Heart left ventricle (tissue), 16 donors: ENCODE data around the gene CALCOCO1. TPM values are rescaled to one million over a fixed set of nuclear protein-coding genes. Genes with fewer than 3 reads are reported as not detected.
"Not testable (repeated sequence)": the region's sequence is repeated elsewhere in the genome, so short reads cannot be mapped to it uniquely, and the experiment has no call there.

Source experiments
- ATAC-seq, 4 donors: fragments of 200-7000 bp; cut with Tn5 transposase; one replicate each; pipeline ENCODE4 v1.9.1; 2020 to 2022; ENCODE audit warnings: moderate library complexity in 4 of 4, mild to moderate bottlenecking in 3 of 4, moderate number of reproducible peaks in 1 of 4
- DNase-seq, 5 donors: peaks; one replicate each; pipeline ENCODE4 v3.0.0-alpha.2; 2020
- H3K27ac ChIP-seq, 12 donors: fragments of 200-600 bp; sonication (generic) in 4 of 12; one replicate each; pipeline versions ENCODE4 v1.5.0 to v1.8.0; 2016 to 2022; ENCODE audit warnings: mild to moderate bottlenecking in 2 of 12
- H3K27me3 ChIP-seq, 9 donors: fragments of 200-600 bp; sonication (generic) in 2 of 9; one replicate each; pipeline versions ENCODE4 v1.5.1 to v1.8.0; 2016 to 2022; ENCODE audit warnings: mild to moderate bottlenecking in 3 of 9
- H3K36me3 ChIP-seq, 9 donors: fragments of 200-600 bp; sonication (generic) in 2 of 9; one replicate each; pipeline versions ENCODE4 v1.5.0 to v1.8.0; 2018 to 2022; ENCODE audit warnings: mild to moderate bottlenecking in 2 of 9
- H3K4me1 ChIP-seq, 12 donors: fragments of 200-600 bp; sonication (generic) in 4 of 12; one replicate each; pipeline versions ENCODE4 v1.5.0 to v1.8.0; 2016 to 2022; ENCODE audit warnings: mild to moderate bottlenecking in 3 of 12
- H3K4me3 ChIP-seq, 12 donors: fragments of 200-600 bp; sonication (generic) in 4 of 12; one replicate each; pipeline versions ENCODE4 v1.5.0 to v1.8.0; 2017 to 2022; ENCODE audit warnings: mild to moderate bottlenecking in 9 of 12, moderate library complexity in 4 of 12
- H3K9me3 ChIP-seq, 12 donors: fragments of 200-600 bp; sonication (generic) in 4 of 12; one replicate each; pipeline versions ENCODE4 v1.5.0 to v1.8.0; 2016 to 2022; ENCODE audit warnings: mild to moderate bottlenecking in 1 of 12
- CTCF ChIP-seq, 12 donors: fragments of 200-600 bp; sonication (generic) in 4 of 12; IDR thresholded peaks; one replicate each; pipeline versions ENCODE4 v1.5.0 to v1.8.0; 2018 to 2022; ENCODE audit warnings: antibody characterized with exemption in 12 of 12, mild to moderate bottlenecking in 5 of 12
- POLR2A ChIP-seq, 2 donors: fragments of 450-650 bp; IDR thresholded peaks; one replicate each; pipeline ENCODE4 v1.6.1; 2017; ENCODE audit warnings: antibody characterized with exemption in 2 of 2, mild to moderate bottlenecking in 2 of 2, moderate library complexity in 2 of 2
- WGBS, 4 donors: extraction: QIAGEN DNeasy Blood & Tissue Kit in 2 of 4; methylation state at CpG; one replicate each; pipeline versions ENCODE4 v1.1.5 to v1.1.7; 2013 to 2018; 5-methylcytosine and 5-hydroxymethylcytosine counted together
- intact Hi-C, 10 donors: fragments of 100-400 bp; cut with DNase I; formaldehyde crosslinking; loops; one replicate each; pipeline versions ENCODE4 v1.11.1 to v1.14.2; 2022
- polyA plus RNA-seq, 2 donors: library from polyadenylated mRNA; stranded (reverse); fragments of 200-250 nt; gene quantifications; one replicate each; pipeline ENCODE4 v1.2.3, GENCODE V29; 2013
- total RNA-seq, 9 donors: library from RNA; depleted of rRNA in 2 of 9; stranded (reverse); fragments of >200 nt in 2 of 9; fragmentation: NEBNext Ultra II Directional in 3 of 9; extraction: Animal tissue kit (Norgen Biotek cat#: 25700) in 3 of 9; gene quantifications; one replicate each; pipeline versions ENCODE4 v1.1.0 to v1.2.4, GENCODE V29; 2016 to 2023
- donor health status: ischemic (EF 13 %, LVEDD 7.1; RV severe dilation, severe dysfunction).
- donor health status: healthy with polysubstance abuse.
- donor health status: DM: no; HTN: yes; CAD: no.
- donor health status: DM: no; HTN: no; CAD: no.
- donor health status: ischemic (EF 25% LVEDD 6.9; RV normal size, moderate dysfunction).
- donor health status: ischemic (EF 25% LVEDD 5.7; RV mildly dilated, moderate dysfunction).
- donor health status: healthy.
- donor health status: DM: yes; HTN: yes; CAD: no.
- donor health status: ischemic (EF 35%, LVEDD 5.7; RV mildly dilated, moderate dysfunction).
- donor health status: nonischemic (EF 11% LVEDD 7.7; RV severe dilation, severe dysfunction).
- donor health status: DM: yes; HTN: yes; CAD: no.
- donor health status: PGD.
- donor health status: ischemic (EF 29% LVEDD 5.4; RV normal size, mild dysfunction).
- donor health status: nonischemic (EF 23%, LVEDD 6.1; RV moderate dilation, normal function).

The CALCOCO1 gene
- total and polyA plus RNA-seq, 11 donors, result 86.7 to 352 (median 197) TPM

DNA sequence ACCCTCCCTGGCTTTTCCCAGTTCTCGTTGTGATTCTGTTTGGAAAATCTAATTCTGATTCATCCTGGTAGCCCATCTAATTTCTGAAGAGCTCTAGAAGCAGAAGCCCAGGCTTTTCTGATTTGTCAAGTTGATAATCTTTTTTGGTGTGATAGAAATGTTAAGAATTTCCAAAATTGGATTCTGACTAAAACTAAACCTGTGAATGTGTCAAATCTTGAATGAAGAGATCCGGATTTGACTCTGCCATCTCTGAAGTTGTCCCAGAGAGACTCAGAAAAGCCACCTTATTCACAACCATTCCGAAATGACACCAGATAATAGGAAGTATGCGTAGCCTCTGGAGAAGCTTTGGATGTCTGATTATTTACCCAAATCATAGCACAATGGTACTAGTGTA is 37.4 kb upstream of the CALCOCO1 start:
- no peak for TF ChIP-seq CTCF (IDR thresholded peaks at IDR 0.05)
- no peak for TF ChIP-seq POLR2A (IDR thresholded peaks at IDR 0.05)
- H3K27ac ChIP-seq, result no peak overlapping the region
- 75 to 78% (median 78%) methylated on average over 4 of the region's 4 CpGs for WGBS, 4 donors
- H3K36me3 ChIP-seq, result no peaks in the 10 kb centered on the region
- intact Hi-C loops, result no loop called here
- DNase-seq, result no peak
- H3K27me3 ChIP-seq, result peaks cover 0 to 71% (median 7%) of the 10 kb centered on the region in 9 donors
- no peak for ATAC-seq
- no peaks in the 10 kb centered on the region for H3K9me3 ChIP-seq
- H3K4me1 ChIP-seq, result no peaks in the 10 kb centered on the region
- no peak overlapping the region for H3K4me3 ChIP-seq

GRCh38 chr12:53762793-53763192 is 35.5 kb upstream of the CALCOCO1 start:
- intact Hi-C loops, DNase-seq: not testable (repeated sequence)
- WGBS, 4 donors, result 91 to 93% (median 92%) methylated on average over 3 of the region's 3 CpGs

DNA sequence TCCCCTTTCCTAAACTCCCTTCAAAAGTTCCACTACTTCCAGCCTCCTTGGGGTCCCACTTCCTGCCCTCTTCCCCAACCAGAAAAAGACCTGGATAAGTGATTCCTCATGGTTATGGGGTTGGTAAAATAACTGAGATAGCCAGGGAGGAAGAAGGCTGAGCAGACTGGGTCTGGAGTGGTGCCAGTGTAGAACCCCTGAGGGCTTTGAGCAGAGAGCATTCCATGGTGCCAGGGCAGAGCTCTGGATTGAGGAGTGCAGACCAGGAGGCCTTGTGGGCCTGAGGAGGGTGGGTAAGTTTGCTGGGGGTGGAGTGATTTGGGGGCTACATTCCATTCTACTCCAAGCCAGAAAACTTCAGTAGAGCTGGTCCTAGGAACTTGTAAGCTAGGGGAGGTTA is 34.1 kb upstream of the CALCOCO1 start:
- no peak for DNase-seq
- Histone ChIP-seq H3K36me3 (no peaks in the 10 kb centered on the region), H3K4me1 (peaks cover 0 to 9% (median 2%) of the 10 kb centered on the region in 12 donors), H3K9me3 (no peaks in the 10 kb centered on the region), H3K27me3 (peaks cover 0 to 76% (median 5%) of the 10 kb centered on the region in 9 donors), H3K27ac (no peak overlapping the region), H3K4me3 (no peak overlapping the region)
- TF ChIP-seq CTCF (IDR thresholded peaks at IDR 0.05) (no peak), POLR2A (IDR thresholded peaks at IDR 0.05) (no peak)
- intact Hi-C loops, result no loop called here
- no peak for ATAC-seq

More at GRCh38 chr12:53762793-53763192, 35.5 kb upstream of the CALCOCO1 start:
- not testable (repeated sequence) for H3K36me3 ChIP-seq, H3K27ac ChIP-seq, ATAC-seq, H3K4me1 ChIP-seq, H3K9me3 ChIP-seq, H3K4me3 ChIP-seq
- H3K27me3 ChIP-seq, result peaks cover 0 to 82% (median 7%) of the 10 kb centered on the region in 9 donors

DNA sequence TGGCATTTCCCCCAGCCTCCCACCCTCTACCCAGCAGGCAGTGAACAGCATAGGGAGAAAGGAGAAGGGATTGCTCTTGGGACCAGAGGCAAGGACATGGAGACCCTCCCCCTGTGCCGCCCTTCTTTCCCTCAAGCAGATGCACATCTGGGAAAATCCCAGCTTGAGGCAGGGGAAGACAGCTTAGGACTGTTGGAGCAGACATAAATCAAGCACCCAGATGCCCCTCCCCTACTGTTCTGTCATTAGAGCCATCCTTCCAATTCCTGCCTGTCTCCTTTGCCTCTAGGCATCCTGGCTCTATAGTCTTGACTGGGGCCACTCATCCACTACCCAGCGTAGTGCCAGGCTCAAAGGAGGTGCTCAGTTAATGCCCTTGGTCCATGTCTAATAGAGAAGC is 32.0 kb upstream of the CALCOCO1 start:
- ATAC-seq (no peak), DNase-seq (no peak)
- no peaks in the 10 kb centered on the region for H3K36me3 ChIP-seq
- H3K4me3 ChIP-seq, result no peak overlapping the region
- H3K27me3 ChIP-seq, result peaks cover 0 to 64% (median 4%) of the 10 kb centered on the region in 9 donors
- H3K27ac ChIP-seq, result no peak overlapping the region
- intact Hi-C loops, result loop anchor here in 2 of 10 donors (10.0 kb wide), 2 partner anchors 436 to 446 kb away; no protein-coding TSS in a partner anchor
- 80 to 85% (median 84%) methylated on average over 2 of the region's 2 CpGs for WGBS, 4 donors
- H3K9me3 ChIP-seq, result no peaks in the 10 kb centered on the region
- TF ChIP-seq POLR2A (IDR thresholded peaks at IDR 0.05), result no peak
- no peak for TF ChIP-seq CTCF (IDR thresholded peaks at IDR 0.05)
- peaks cover 0 to 18% (median 4%) of the 10 kb centered on the region in 12 donors for H3K4me1 ChIP-seq

- 53 to 61% (median 56%) methylated on average over 8 of the region's 8 CpGs for WGBS, 4 donors
- Histone ChIP-seq H3K27ac (no peak overlapping the region), H3K36me3 (no peaks in the 10 kb centered on the region), H3K9me3 (no peaks in the 10 kb centered on the region), H3K27me3 (peaks cover 0 to 66% (median 4%) of the 10 kb centered on the region in 9 donors), H3K4me3 (no peak overlapping the region), H3K4me1 (peaks cover 0 to 21% (median 4%) of the 10 kb centered on the region in 12 donors)
- TF ChIP-seq CTCF (IDR thresholded peaks at IDR 0.05) (no peak), POLR2A (IDR thresholded peaks at IDR 0.05) (no peak)
- no peak for DNase-seq
- no peak for ATAC-seq
- intact Hi-C loops, result loop anchor here in 2 of 10 donors (10.0 kb wide), 2 partner anchors 436 to 446 kb away; no protein-coding TSS in a partner anchor
Measured at GRCh38 chr12:53758730-53759103, 31.5 kb upstream of the CALCOCO1 start.
